ENCODE results near the gene STAMBP. TPM values are rescaled to one million over a fixed set of nuclear protein-coding genes. Genes with fewer than 3 reads are reported as not detected.

Gene STAMBP
- total RNA-seq, 1 donor from 2014 or later, result 14.0 TPM

GRCh38 chr2:73904952-73905351, 76.2 kb downstream of the STAMBP start:
- DNase-seq (ENCODE audit: low read depth, low spot score), result no peak

- DNase-seq (ENCODE audit: low read depth, low spot score), result no peak
Observed at GRCh38 chr2:73906847-73907505, 78.2 kb downstream of the STAMBP start.

DNA sequence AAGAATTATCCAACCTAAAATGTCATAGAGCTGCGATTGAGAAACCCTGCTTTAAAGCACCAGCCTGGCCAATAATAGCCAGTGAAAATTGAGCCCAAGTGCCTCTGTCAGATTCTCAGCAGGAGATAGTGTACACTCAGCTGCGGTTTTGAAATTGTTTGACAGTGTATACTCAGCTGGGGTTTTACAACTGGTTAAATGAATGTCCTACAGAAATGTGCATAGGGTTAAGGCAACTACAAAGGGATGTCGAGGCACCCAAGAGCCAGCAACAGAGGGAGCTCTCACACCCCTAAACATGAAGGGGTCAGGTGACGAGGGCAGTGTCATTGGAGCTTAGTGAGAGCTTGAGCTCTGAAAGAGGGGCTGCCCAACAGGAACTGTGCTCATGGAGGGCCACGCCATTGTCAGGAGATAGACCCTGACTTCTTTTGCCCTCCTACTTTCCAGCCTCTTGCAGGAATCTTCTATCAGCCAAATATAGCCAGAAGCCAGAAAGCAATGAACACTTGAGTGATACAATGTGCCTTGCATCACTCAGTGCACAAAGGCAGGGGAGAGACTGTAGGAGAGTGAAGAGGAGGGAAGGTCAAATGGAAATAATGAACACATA, 79.2 kb downstream of the STAMBP start:
- no peak for DNase-seq (ENCODE audit: low read depth, low spot score)

DNA sequence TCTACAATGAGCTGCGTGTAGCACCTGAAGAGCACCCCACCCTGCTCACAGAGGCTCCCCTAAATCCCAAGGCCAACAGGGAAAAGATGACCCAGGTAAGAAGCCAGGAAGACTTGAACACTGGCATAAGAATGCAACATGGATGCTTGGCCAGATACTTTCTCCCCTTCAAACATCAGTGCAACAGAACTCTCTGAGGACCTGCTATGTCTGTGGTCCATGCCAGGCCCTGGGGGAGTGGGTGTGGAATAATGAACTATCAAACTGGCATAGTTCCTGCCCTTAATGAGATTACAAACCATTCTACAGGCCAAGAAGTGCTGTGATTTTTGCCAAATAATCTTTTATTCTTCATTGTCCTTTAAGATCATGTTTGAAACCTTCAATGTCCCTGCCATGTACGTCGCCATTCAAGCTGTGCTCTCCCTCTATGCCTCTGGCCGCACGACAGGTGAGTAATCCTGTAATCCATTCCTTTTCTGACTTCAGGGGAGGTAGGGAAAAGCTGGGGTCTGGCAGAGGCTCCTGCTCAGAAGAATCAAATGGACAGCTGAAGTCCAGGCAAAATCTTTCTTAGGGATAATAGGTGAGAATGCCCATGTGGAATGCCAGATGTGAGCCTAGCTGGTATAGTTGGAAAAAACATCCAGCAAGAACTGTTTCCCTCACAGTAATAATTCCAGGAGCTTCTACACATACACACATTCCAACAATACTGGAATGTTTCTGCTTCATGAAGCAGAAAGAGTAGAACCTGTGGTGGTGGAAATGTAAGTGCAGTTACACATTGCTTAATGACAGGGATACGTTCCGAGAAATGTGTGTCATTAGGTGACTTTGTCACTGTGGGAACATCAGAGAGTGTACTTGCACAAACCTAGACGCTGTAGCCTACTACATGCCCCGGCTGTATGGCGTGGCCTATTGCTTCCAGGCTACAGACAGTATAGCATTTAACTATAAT, 80.2 kb downstream of the STAMBP start:
- DNase-seq (ENCODE audit: low read depth, low spot score), result no peak

GRCh38 chr2:73910873-73911547, 82.2 kb downstream of the STAMBP start:
- no peak for DNase-seq (ENCODE audit: low read depth, low spot score)

DNA sequence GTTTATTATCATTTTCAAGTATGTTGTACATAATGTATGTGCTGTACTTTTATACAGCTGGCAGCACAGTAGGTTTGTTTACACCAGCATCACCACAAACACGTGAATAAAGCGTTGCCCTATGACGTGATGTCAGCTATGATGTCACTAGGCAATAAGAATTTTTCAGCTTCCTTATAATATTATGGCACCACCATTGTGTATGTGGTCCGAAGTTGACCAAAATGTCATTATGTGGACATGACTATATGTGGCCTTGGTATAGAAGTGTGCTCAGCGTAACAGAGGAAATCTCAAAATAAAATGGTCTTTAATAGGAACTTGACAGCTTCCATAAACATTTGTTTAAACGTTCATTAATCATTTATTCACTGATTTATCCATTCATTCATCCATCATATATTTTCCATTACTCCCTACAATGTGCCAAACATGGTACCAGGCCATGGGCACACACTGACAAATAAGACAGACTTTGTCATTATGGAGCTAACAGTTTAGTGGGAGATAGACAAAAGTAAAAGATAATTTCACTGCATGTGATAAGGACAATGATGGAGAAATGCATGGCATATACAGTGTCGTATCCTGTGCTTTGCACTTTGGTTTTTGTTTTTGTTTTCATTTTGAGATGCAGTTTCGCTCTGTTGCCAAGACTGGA, 82.9 kb downstream of the STAMBP start:
- no peak for DNase-seq (ENCODE audit: low read depth, low spot score)

DNA sequence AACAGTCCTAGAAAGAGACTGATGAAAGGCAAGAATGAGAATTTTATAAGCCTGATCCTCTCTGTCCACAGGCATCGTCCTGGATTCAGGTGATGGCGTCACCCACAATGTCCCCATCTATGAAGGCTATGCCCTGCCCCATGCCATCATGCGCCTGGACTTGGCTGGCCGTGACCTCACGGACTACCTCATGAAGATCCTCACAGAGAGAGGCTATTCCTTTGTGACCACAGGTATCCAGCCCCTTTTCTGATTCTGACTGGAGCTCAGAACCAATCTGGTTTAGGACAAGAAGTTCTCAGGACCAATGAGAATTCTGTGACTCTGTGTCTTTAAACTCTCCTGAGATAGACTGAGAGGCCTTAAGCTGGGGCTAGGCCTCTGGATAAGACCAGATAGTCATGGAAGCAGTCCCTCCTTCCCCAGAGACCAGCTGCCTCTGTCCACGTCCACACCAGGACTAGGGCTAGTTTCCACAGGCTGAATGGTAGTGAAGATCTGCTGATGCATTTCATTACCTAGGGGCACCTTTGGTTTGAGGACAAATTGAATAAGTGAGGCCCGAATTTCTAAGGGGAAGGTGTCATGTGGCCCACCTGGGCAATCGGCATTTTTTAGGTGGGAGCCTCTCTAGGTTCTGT, 84.8 kb downstream of the STAMBP start:
- no peak for DNase-seq (ENCODE audit: low read depth, low spot score)

DNA sequence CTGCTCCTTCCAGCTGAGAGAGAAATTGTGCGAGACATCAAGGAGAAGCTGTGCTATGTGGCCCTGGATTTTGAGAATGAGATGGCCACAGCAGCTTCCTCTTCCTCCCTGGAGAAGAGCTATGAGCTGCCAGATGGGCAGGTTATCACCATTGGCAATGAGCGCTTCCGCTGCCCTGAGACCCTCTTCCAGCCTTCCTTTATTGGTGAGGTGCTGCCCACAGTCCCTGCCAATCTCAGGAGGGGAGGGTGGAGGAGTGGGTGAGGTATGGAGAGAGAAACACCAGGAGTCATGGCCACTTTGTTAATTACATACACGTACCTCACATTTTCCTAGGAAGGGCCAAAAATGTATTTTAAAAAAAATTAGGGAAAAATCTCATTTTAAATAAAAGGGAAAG, 85.9 kb downstream of the STAMBP start:
- DNase-seq (ENCODE audit: low read depth, low spot score), result no peak

DNA sequence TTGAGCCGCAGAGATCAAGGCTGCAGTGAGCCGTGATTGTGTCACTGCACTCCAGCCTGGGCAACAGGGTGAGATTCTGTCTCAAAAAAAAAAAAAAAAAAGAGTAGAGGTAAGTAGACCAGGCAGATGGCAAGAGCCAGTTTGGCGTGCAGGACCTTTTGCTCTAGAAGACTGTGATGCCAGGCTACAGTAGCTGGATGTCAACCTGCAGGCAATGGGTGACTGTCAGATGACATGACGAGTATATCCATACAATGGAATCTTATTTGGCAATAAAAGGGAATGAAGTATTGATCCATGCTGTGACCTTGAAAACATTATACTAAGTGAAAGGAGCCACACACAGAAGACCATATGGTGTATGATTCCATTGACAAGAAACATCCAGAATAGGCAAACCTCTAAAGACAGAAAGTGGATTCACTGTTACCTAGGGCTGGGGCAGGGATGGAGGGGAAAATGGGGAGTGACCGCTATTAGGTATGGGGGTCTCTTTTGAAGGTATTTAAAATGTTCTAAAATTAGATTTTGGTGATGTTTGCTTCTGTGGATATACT, 86.8 kb downstream of the STAMBP start:
- DNase-seq (ENCODE audit: low read depth, low spot score), result no peak

DNA sequence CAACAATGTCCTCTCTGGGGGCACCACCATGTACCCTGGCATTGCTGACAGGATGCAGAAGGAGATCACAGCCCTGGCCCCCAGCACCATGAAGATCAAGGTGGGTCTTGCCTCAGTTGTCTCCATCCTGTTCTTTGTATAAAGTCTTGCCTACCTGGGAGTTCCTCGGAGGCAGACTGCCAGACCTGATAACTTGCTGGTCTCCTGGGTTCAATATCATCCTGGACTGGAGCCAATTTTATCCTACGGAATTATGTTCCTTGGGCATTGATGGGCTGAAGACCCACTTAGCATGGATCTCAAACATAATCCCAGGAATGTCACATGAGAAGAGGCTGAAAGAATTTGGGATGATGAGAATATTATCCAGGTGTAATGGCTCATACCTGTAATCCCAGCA, 87.9 kb downstream of the STAMBP start:
- DNase-seq (ENCODE audit: low read depth, low spot score), result no peak

- no peak for DNase-seq (ENCODE audit: low read depth, low spot score)
Observed at GRCh38 chr2:73917296-73917695, 88.5 kb downstream of the STAMBP start.

DNA sequence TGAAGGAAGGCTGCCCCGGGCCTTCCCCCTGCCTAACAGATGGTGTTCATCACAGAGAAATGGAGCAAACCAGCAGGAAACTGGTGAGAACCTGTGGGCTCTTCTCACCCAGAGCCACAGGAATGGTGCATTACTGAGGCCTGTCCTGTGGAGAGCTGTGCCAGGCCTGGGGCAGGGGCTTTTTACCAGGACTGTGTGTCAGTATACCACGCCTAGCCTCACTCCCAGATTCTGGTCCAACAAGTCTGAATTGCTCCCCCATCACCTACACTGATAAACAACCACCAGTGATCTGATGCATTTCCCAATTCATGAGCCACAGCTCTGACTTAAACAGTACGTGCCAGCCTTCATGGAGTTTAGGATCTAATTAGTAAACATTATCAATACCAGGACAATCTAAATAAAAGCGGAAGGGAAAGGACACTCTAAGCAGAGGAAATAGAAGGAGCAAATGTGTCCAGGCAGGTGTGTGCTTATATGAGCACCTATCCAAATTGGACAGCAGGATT, 89.0 kb downstream of the STAMBP start:
- no peak for DNase-seq (ENCODE audit: low read depth, low spot score)

DNA sequence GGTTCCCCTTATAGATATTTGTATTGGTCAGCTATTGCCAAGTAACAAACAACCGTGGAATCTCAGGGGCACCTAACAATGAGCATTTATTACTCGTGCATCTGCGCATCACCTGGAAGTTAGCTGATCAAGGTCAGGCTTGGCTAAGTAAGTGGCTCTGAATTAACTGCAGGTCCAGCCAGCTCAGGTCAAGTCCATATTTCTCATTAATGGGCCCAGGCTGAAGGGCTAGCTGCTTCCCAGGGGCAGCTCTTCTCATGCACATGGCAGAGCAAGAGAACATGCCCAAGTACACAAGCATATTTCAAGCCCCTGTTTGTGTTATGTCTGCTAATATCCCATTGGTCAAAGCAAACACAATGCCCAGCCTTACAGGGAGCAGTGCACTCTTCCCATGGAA, 90.1 kb downstream of the STAMBP start:
- DNase-seq (ENCODE audit: low read depth, low spot score), result no peak

DNA sequence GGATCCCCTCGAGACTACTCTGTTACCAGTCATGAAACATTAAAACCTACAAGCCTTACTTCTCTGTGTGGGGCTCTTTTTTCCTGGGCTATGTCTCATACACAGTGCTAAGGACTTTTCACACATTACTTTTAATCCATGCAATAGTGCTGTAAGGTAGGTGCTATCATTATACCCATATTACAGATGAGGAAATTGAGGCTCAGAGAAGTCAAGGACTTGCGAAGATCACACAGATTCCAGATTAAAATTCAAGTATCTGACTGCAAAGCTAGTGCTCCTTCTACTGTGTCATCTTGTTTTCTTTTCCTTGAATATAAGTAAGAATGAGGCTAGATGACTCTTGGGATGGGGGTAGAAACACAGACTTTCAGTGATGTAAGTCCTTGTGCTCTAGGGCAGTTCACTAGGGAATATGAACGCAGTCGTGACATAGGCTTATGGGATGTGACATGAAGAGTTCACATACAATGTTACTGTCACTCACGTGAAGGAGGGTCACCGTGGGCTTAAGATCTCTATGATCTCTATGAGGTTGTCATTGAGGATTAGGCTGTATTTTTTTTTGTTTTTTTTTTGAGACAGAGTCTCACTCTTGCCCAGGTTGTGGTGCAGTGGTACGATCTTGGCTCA, 91.0 kb downstream of the STAMBP start:
- DNase-seq (ENCODE audit: low read depth, low spot score), result no peak

- no peak for DNase-seq (ENCODE audit: low read depth, low spot score)
Observed at GRCh38 chr2:73920577-73921545, 92.1 kb downstream of the STAMBP start.

DNA sequence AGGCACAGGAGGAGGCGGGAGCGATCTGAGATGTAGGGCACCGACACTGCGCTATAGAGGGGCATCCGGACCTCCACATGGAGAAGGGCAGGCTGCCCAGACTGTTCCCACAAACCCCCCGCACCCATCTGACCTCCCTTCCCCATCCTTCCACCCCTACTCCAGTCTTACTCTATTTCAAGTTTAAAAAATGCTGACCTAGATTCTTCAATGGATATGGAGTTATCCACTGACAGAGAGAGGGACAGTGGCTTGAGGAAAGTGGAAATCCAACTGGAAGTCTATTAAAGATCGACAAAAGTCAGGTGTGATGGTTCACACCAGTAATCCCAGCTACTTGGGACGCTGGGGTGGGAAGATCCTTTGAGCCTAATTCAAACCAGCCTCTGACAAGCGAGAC, 92.8 kb downstream of the STAMBP start:
- no peak for DNase-seq (ENCODE audit: low read depth, low spot score)

- DNase-seq (ENCODE audit: low read depth, low spot score), result no peak
Observed at GRCh38 chr2:73922681-73923080, 93.9 kb downstream of the STAMBP start.
